Psoas muscle (tissue), 8 donors: Measurements from ENCODE around the gene XCR1. TPM values are rescaled to one million over a fixed set of nuclear protein-coding genes. Genes with fewer than 3 reads are reported as not detected.
A peak's percentile ranks its signal among the peaks of the same experiment; 100 is the strongest.

Experiments
- ATAC-seq, 4 donors: fragments of 200-7000 bp; cut with Tn5 transposase; one replicate each; pipeline ENCODE4 v1.9.1; 2020; ENCODE audit warnings: moderate library complexity in 3 of 4, mild to moderate bottlenecking in 2 of 4
- DNase-seq, 2 donors: peaks; one replicate each; pipeline ENCODE4 v3.0.0-alpha.2; 2020
- H3K27ac ChIP-seq: fragments of 200-600 bp; one replicate; pipeline ENCODE4 v1.8.0; 2022
- H3K27me3 ChIP-seq, 3 donors: fragments of 200-600 bp in 1 of 3; one replicate each; pipeline versions ENCODE4 v1.6.1 to v1.8.0; 2013 to 2022; ENCODE audit warnings: low read length in 2 of 3, mild to moderate bottlenecking in 2 of 3, moderate library complexity in 1 of 3; ENCODE audit not compliant: insufficient read depth in 3 of 3
- H3K36me3 ChIP-seq, 2 donors: fragments of 200-600 bp in 1 of 2; one replicate each; pipeline versions ENCODE4 v1.6.1 to v1.8.0; 2013 to 2022; ENCODE audit warnings: low read depth in 1 of 2, mild to moderate bottlenecking in 1 of 2, moderate library complexity in 1 of 2; ENCODE audit not compliant: insufficient read depth in 1 of 2
- H3K4me1 ChIP-seq: fragments of 200-600 bp; one replicate; pipeline ENCODE4 v1.8.0; 2022
- H3K4me3 ChIP-seq: fragments of 200-600 bp; one replicate; pipeline ENCODE4 v1.8.0; 2022; ENCODE audit warnings: mild to moderate bottlenecking
- H3K9me3 ChIP-seq: fragments of 200-600 bp; one replicate; pipeline ENCODE4 v1.8.0; 2022
- WGBS, 3 donors: extraction: QIAGEN DNeasy Blood & Tissue Kit; methylation state at CpG; one replicate each; pipeline versions ENCODE4 v1.1.6 to v1.1.7; 2013; 5-methylcytosine and 5-hydroxymethylcytosine counted together
- intact Hi-C, 2 donors: fragments of 100-400 bp; cut with DNase I; formaldehyde crosslinking; loops; one replicate each; pipeline versions ENCODE4 v1.11.0 to v1.14.2; 2022
- polyA plus RNA-seq, 3 donors: library from polyadenylated mRNA; stranded (reverse); fragments of 200-250 nt; gene quantifications; one replicate each; pipeline ENCODE4 v1.2.3, GENCODE V29; 2013
- total RNA-seq, 4 donors: library from RNA; stranded (reverse); fragmentation: NEBNext Ultra II Directional in 2 of 4; extraction: Animal tissue kit (Norgen Biotek cat#: 25700) in 2 of 4; gene quantifications; one replicate each; pipeline versions ENCODE4 v1.2.1 to v1.2.4, GENCODE V29; 2021 to 2023
- TF ChIP-seq, protein P1 (sequence below): fragments of 200-600 bp; IDR thresholded peaks from one replicate; pipeline ENCODE4 v1.8.0; 2022; ENCODE audit warnings: antibody characterized with exemption
- donor health status: healthy with polysubstance abuse.
- donor health status: DM: no; HTN: no; CAD: no; lungs with moderate emphysema.
- donor health status: Bipolar disorder and iron deficiency.
- donor health status: healthy.
- donor health status: DM: yes; HTN: yes; CAD: no.
- donor health status: DM: no; HTN: no; CAD: no.
- donor health status: DM: no; HTN: no; CAD: no.
- donor health status: DM: yes; HTN: yes; CAD: no.

The XCR1 gene
- total and polyA plus RNA-seq, 7 donors = 0.01 to 0.10 (median 0.05) TPM; not detected in 1

DNA sequence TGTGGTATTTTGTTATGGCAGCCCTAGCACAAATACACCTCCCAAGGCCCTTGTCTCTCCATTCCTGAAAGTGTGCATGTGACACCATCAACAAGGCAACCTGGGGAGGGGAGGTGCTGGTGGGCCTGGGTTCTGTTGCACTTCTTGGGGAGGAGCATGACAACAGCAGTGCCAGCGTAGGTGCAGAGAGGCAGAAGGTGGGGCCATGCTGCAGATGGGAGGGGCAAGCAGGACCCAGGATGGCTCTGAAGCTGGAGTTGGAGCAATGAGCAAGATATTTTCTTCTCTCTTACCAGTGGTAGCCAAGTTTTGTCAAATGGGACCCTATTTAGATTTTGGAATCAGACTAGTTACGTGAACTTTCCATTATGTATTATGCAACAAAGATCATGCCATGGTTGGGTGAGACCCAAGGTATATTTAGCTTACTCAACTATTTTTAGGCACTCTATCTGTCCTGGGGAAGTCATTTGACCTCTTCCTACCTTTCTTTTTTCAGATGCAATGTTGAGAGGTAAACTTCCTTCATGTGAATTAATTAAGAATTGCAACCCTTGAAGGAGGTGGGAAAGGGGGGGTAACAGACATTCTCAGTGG, 35.1 kb downstream of the XCR1 start:
- peak; percentile 16 to 46 (median 41) for ATAC-seq
- Histone ChIP-seq H3K27ac (peak overlapping the region; percentile 99), H3K4me3 (peak overlapping the region; percentile 13), H3K4me1 (peaks cover 78% of the 10 kb centered on the region), H3K9me3 (no peaks in the 10 kb centered on the region), H3K27me3 (no peaks in the 10 kb centered on the region), H3K36me3 (no peaks in the 10 kb centered on the region)
- 16 to 32% (median 28%) methylated on average over 2 of the region's 2 CpGs for WGBS, 3 donors
- DNase-seq = no peak
- intact Hi-C loops = no loop called here
- TF ChIP-seq, protein P1, sequence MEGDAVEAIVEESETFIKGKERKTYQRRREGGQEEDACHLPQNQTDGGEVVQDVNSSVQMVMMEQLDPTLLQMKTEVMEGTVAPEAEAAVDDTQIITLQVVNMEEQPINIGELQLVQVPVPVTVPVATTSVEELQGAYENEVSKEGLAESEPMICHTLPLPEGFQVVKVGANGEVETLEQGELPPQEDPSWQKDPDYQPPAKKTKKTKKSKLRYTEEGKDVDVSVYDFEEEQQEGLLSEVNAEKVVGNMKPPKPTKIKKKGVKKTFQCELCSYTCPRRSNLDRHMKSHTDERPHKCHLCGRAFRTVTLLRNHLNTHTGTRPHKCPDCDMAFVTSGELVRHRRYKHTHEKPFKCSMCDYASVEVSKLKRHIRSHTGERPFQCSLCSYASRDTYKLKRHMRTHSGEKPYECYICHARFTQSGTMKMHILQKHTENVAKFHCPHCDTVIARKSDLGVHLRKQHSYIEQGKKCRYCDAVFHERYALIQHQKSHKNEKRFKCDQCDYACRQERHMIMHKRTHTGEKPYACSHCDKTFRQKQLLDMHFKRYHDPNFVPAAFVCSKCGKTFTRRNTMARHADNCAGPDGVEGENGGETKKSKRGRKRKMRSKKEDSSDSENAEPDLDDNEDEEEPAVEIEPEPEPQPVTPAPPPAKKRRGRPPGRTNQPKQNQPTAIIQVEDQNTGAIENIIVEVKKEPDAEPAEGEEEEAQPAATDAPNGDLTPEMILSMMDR = no peak

GRCh38 chr3:45991341-45991740, 35.9 kb downstream of the XCR1 start:
- no peak for DNase-seq
- no peaks in the 10 kb centered on the region for H3K9me3 ChIP-seq
- peak overlapping the region; percentile 99 for H3K27ac ChIP-seq
- no peak overlapping the region for H3K4me3 ChIP-seq
- TF ChIP-seq, protein P1 = no peak
- H3K36me3 ChIP-seq = no peaks in the 10 kb centered on the region
- H3K27me3 ChIP-seq = no peaks in the 10 kb centered on the region
- peaks cover 86% of the 10 kb centered on the region for H3K4me1 ChIP-seq
- ATAC-seq = no peak
- intact Hi-C loops = no loop called here
- 32 to 55% (median 43%) methylated on average over 6 of the region's 6 CpGs for WGBS, 3 donors

DNA sequence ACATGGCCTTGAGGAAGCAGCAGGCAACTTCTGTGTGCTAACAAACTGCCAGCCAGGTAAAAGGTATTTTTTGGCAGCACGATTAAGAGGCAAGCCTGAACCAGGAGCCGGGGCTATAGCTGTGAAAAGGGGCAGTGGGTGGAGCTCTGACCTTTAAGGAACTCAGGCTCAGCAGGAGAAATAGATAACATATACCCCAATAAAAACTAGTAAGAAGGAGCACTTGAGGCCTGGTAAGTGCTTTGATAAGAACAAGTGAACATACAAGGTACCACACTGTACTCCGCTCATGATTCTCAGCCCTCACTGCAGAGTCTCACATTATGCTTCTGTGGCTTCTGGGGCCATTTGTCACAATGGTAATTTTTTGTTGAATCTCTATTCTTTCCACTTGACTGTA, 37.1 kb downstream of the XCR1 start:
- Histone ChIP-seq H3K36me3 (no peaks in the 10 kb centered on the region), H3K4me1 (peaks cover 92% of the 10 kb centered on the region), H3K27ac (peak overlapping the region; percentile 99), H3K9me3 (no peaks in the 10 kb centered on the region), H3K27me3 (no peaks in the 10 kb centered on the region), H3K4me3 (no peak overlapping the region)
- TF ChIP-seq, protein P1 = no peak
- WGBS, 3 donors = 36 to 83% (median 48%) methylated on average over 3 of the region's 3 CpGs
- DNase-seq (no peak), ATAC-seq (no peak)
- intact Hi-C loops = no loop called here

GRCh38 chr3:45988804-45989203, 38.5 kb downstream of the XCR1 start:
- peak overlapping the region; percentile 99 for H3K27ac ChIP-seq
- no peak for DNase-seq

More at GRCh38 chr3:45988804-45989203, 38.5 kb downstream of the XCR1 start:
- Histone ChIP-seq H3K9me3 (no peaks in the 10 kb centered on the region), H3K27me3 (no peaks in the 10 kb centered on the region), H3K4me3 (peak overlapping the region; percentile 17), H3K36me3 (peaks cover 0 to 4% of the 10 kb centered on the region in 2 donors), H3K4me1 (peaks cover 98% of the 10 kb centered on the region)
- TF ChIP-seq, protein P1 = no peak
- intact Hi-C loops = no loop called here
- ATAC-seq = peak in 2 of 4 donors; percentile 19 to 21
- 54 to 68% (median 56%) methylated on average over 2 of the region's 2 CpGs for WGBS, 3 donors
